NCI-H345 (cell line): ENCODE data around the gene C11orf54.
"Not testable (repeated sequence)": the region's sequence is repeated elsewhere in the genome, so short reads cannot be mapped to it uniquely, and the experiment has no call there.

Experiments
- DNase-seq: peaks from one replicate; lab custom pipeline; 2025; lab: John Stamatoyannopoulos, UW

Gene C11orf54

GRCh38 chr11:93734427-93735222 is 6.8 kb upstream of the C11orf54 start:
- DNase-seq = no peak

GRCh38 chr11:93735627-93736026 is 5.8 kb upstream of the C11orf54 start:
- no peak for DNase-seq

- DNase-seq = no peak
Measured at GRCh38 chr11:93736129-93736528, 5.3 kb upstream of the C11orf54 start.

GRCh38 chr11:93737904-93738612 is 3.4 kb upstream of the C11orf54 start:
- no peak for DNase-seq

- DNase-seq = no peak
Measured at GRCh38 chr11:93738647-93739081, 2.8 kb upstream of the C11orf54 start.

- no peak for DNase-seq
Measured at GRCh38 chr11:93740031-93740729, 1.3 kb upstream of the C11orf54 start.

GRCh38 chr11:93740730-93741093 is 760 bp upstream of the C11orf54 start:
- peak; percentile 49 for DNase-seq

GRCh38 chr11:93741882-93742226 is 382 bp downstream of the C11orf54 start:
- peak; percentile 42 for DNase-seq

GRCh38 chr11:93743291-93743690 is 1.8 kb downstream of the C11orf54 start:
- no peak for DNase-seq

- DNase-seq = no peak
Measured at GRCh38 chr11:93744669-93745004, 3.2 kb downstream of the C11orf54 start.

GRCh38 chr11:93745005-93745755 is 3.7 kb downstream of the C11orf54 start:
- DNase-seq = not testable (repeated sequence)

- no peak for DNase-seq
Measured at GRCh38 chr11:93746101-93746500, 4.6 kb downstream of the C11orf54 start.

GRCh38 chr11:93747122-93747521 is 5.7 kb downstream of the C11orf54 start:
- DNase-seq = no peak

- DNase-seq = no peak
Measured at GRCh38 chr11:93751001-93751400, 9.5 kb downstream of the C11orf54 start.

GRCh38 chr11:93753241-93753640 is 11.8 kb downstream of the C11orf54 start:
- DNase-seq = no peak

- no peak for DNase-seq
Measured at GRCh38 chr11:93756748-93757147, 15.3 kb downstream of the C11orf54 start.

GRCh38 chr11:93757301-93757700 is 15.8 kb downstream of the C11orf54 start:
- DNase-seq = no peak

- DNase-seq = no peak
Measured at GRCh38 chr11:93757924-93758865, 16.7 kb downstream of the C11orf54 start.

GRCh38 chr11:93759123-93759522 is 17.7 kb downstream of the C11orf54 start:
- DNase-seq = not testable (repeated sequence)

GRCh38 chr11:93761910-93762309 is 20.4 kb downstream of the C11orf54 start:
- no peak for DNase-seq

GRCh38 chr11:93765551-93765950 is 24.1 kb downstream of the C11orf54 start:
- DNase-seq = no peak
